PC-3 (cell line): Measurements from ENCODE around the gene GRK6. TPM values are rescaled to one million over a fixed set of nuclear protein-coding genes. Genes with fewer than 3 reads are reported as not detected.
"Not testable (repeated sequence)": the region's sequence is repeated elsewhere in the genome, so short reads cannot be mapped to it uniquely, and the experiment has no call there.

Experiments used
- ATAC-seq: fragments of 200-7000 bp; cut with Tn5 transposase; 2 replicates; pipeline ENCODE4 v1.9.1; 2020; ENCODE audit warnings: mild to moderate bottlenecking, moderate library complexity
- BruUV-seq: library from RNA; stranded (reverse); fragments of 400-500 nt; replicated peaks from 2 replicates; lab custom pipeline; 2021; lab: Mats Ljungman, UMichigan
- CTCF ChIA-PET: fragments of 300-600 bp; sonication (Branson Sonifier 250); formaldehyde crosslinking; loops from one replicate; lab custom pipeline; 2022; ENCODE audit warnings: antibody characterized with exemption; lab: Charles Lee
- POLR2A ChIA-PET: fragments of 300-600 bp; sonication (Branson Sonifier 250); formaldehyde crosslinking; loops from one replicate; lab custom pipeline; 2022; ENCODE audit warnings: antibody characterized with exemption; ENCODE audit not compliant: unreplicated experiment; lab: Charles Lee
- DNase-seq: peaks from one replicate; pipeline ENCODE4 v3.0.0-alpha.2; 2015
- H2AFZ ChIP-seq: fragments of 300-600 bp; sonication (generic); 2 replicates; pipeline ENCODE4 v1.6.0; 2016; ENCODE audit warnings: antibody characterized with exemption, low read length
- H3F3A ChIP-seq: fragments of 300-600 bp; sonication (generic); one replicate; pipeline ENCODE4 v1.6.0; 2017; ENCODE audit warnings: antibody characterized with exemption, low read length, control low read depth, mild to moderate bottlenecking; ENCODE audit not compliant: unreplicated experiment
- H3K27ac ChIP-seq: fragments of 300-600 bp; sonication (generic); 2 replicates; pipeline ENCODE4 v1.5.1; 2016; ENCODE audit warnings: mild to moderate bottlenecking, low read length
- H3K27me3 ChIP-seq: fragments of 300-600 bp; sonication (generic); 2 replicates; pipeline ENCODE4 v1.6.1; 2016; ENCODE audit warnings: low read length, mixed read lengths
- H3K36me3 ChIP-seq: fragments of 300-600 bp; sonication (generic); 2 replicates; pipeline ENCODE4 v1.6.1; 2016; ENCODE audit warnings: low read depth, mixed run types, low read length, mixed read lengths
- H3K4me1 ChIP-seq: fragments of 300-600 bp; sonication (generic); 2 replicates; pipeline ENCODE4 v1.5.1; 2016; ENCODE audit warnings: low read length; ENCODE audit not compliant: insufficient read depth
- H3K4me2 ChIP-seq: fragments of 300-600 bp; sonication (generic); 2 replicates; pipeline ENCODE4 v1.6.0; 2016; ENCODE audit warnings: low read length
- H3K4me3 ChIP-seq: fragments of 300-600 bp; sonication (generic); 2 replicates; pipeline ENCODE4 v1.5.1; 2016; ENCODE audit warnings: mild to moderate bottlenecking, low read length, mixed read lengths
- H3K79me2 ChIP-seq: fragments of 300-600 bp; sonication (generic); 2 replicates; pipeline ENCODE4 v1.6.1; 2017; ENCODE audit warnings: low read length, mixed read lengths
- H3K9ac ChIP-seq: fragments of 300-600 bp; sonication (generic); 2 replicates; pipeline ENCODE4 v1.6.0; 2016; ENCODE audit warnings: mild to moderate bottlenecking, low read length
- H3K9me2 ChIP-seq: fragments of 300-600 bp; sonication (generic); replicated peaks from 2 replicates; pipeline ENCODE4 v1.6.1; 2016; ENCODE audit warnings: mixed run types, low read length, mixed read lengths
- H3K9me3 ChIP-seq: fragments of 300-600 bp; sonication (generic); 2 replicates; pipeline ENCODE4 v1.6.1; 2016; ENCODE audit warnings: low read length, mixed read lengths
- H4K20me1 ChIP-seq: fragments of 300-600 bp; sonication (generic); 2 replicates; pipeline ENCODE4 v1.6.1; 2016; ENCODE audit warnings: low read length, mixed read lengths
- EZH2 ChIP-seq: fragments of 300-600 bp; sonication (generic); IDR thresholded peaks from one replicate; pipeline ENCODE4 v1.6.1; 2017; ENCODE audit warnings: antibody characterized with exemption, mild to moderate bottlenecking, low read length; ENCODE audit not compliant: unreplicated experiment
- EZH2phosphoT487 ChIP-seq: fragments of 300-600 bp; sonication (generic); IDR thresholded peaks from 2 replicates; pipeline ENCODE4 v1.6.1; 2018; ENCODE audit warnings: mild to moderate bottlenecking, antibody characterized with exemption, low read length, borderline replicate concordance
- intact Hi-C: fragments of 100-400 bp; cut with micrococcal nuclease; formaldehyde crosslinking; loops from 2 replicates; pipeline ENCODE4 v1.9.0; 2023
- total RNA-seq: library from RNA; depleted of rRNA; stranded (reverse); fragments of >200 nt; gene quantifications from 2 replicates; pipeline ENCODE4 v1.2.3, GENCODE V29; 2014
- TF ChIP-seq, protein P1 (sequence below): fragments of 300-600 bp; sonication (generic); conservative IDR thresholded peaks from 2 replicates; pipeline ENCODE4 v1.5.1; 2017; ENCODE audit warnings: antibody characterized with exemption, low read depth, mild to moderate bottlenecking, low read length

Gene GRK6
- total RNA-seq, 1 experiment from 2014 or later, result 69.9 TPM

GRCh38 chr5:177410575-177410974, 15.9 kb upstream of the GRK6 start:
- Histone ChIP-seq H3K9me3 (no peaks in the 10 kb centered on the region), H3K27me3 (no peaks in the 10 kb centered on the region), H2AFZ (no peak overlapping the region), H3K4me1 (no peaks in the 10 kb centered on the region), H4K20me1 (no peaks in the 10 kb centered on the region), H3K4me3 (no peak overlapping the region), H3K9ac (no peak overlapping the region), H3K79me2 (no peaks in the 10 kb centered on the region), H3F3A (no peaks in the 10 kb centered on the region), H3K27ac (no peak overlapping the region), H3K36me3 (no peaks in the 10 kb centered on the region), H3K9me2 (no peaks in the 10 kb centered on the region), H3K4me2 (no peak overlapping the region)
- TF ChIP-seq, protein P1, sequence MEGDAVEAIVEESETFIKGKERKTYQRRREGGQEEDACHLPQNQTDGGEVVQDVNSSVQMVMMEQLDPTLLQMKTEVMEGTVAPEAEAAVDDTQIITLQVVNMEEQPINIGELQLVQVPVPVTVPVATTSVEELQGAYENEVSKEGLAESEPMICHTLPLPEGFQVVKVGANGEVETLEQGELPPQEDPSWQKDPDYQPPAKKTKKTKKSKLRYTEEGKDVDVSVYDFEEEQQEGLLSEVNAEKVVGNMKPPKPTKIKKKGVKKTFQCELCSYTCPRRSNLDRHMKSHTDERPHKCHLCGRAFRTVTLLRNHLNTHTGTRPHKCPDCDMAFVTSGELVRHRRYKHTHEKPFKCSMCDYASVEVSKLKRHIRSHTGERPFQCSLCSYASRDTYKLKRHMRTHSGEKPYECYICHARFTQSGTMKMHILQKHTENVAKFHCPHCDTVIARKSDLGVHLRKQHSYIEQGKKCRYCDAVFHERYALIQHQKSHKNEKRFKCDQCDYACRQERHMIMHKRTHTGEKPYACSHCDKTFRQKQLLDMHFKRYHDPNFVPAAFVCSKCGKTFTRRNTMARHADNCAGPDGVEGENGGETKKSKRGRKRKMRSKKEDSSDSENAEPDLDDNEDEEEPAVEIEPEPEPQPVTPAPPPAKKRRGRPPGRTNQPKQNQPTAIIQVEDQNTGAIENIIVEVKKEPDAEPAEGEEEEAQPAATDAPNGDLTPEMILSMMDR, result no peak
- TF ChIP-seq EZH2phosphoT487, result no peak
- no peak for TF ChIP-seq EZH2
- ChIA-PET POLR2A (no interaction called here), CTCF (no interaction called here)
- ATAC-seq, result no peak
- intact Hi-C loops, result no loop called here
- BruUV-seq, result no TSS peak
- no peak for DNase-seq

DNA sequence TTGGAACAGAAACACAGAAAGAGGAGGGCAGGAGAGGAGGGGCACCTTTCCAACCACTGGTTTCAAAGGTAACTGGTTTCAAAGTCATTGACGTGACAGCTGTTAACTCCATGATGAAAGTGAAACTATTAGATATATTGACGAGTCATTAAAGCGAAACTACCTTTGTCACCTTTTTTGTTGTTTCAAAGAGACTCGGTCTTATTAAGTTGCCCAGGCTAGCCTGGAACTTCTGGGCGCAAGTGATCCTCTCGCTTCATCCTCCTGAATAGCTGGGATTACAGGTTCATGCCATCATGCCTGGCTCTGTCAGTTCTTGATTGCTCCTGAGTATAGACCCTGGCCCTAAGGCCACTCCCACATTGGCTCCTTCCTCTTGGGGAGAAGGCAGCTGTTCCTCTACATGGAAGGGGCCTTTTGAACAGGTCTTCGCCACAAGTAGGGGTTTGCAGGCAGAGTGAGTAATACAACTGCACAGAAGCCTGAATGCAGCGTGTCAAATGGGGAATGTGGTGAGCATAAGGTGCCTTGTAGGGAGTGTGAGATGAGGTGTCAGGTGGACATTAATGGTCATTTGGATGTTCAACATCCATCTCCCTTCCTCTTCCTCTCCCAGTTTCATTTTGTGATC, 13.8 kb upstream of the GRK6 start:
- no peak overlapping the region for H3K9ac ChIP-seq
- no peak for TF ChIP-seq EZH2phosphoT487
- no peaks in the 10 kb centered on the region for H3F3A ChIP-seq
- no peak overlapping the region for H3K27ac ChIP-seq
- ChIA-PET POLR2A (no interaction called here), CTCF (no interaction called here)
- no peak overlapping the region for H2AFZ ChIP-seq
- no peaks in the 10 kb centered on the region for H3K9me2 ChIP-seq
- no peak for DNase-seq
- no peaks in the 10 kb centered on the region for H3K4me1 ChIP-seq
- intact Hi-C loops, result no loop called here
- H4K20me1 ChIP-seq, result no peaks in the 10 kb centered on the region
- H3K4me2 ChIP-seq, result no peak overlapping the region
- no peaks in the 10 kb centered on the region for H3K36me3 ChIP-seq
- H3K27me3 ChIP-seq, result no peaks in the 10 kb centered on the region
- no peak overlapping the region for H3K4me3 ChIP-seq
- H3K79me2 ChIP-seq, result no peaks in the 10 kb centered on the region
- BruUV-seq, result no TSS peak
- H3K9me3 ChIP-seq, result no peaks in the 10 kb centered on the region
- no peak for ATAC-seq

- no peaks in the 10 kb centered on the region for H3K27me3 ChIP-seq
- no peaks in the 10 kb centered on the region for H3K4me1 ChIP-seq
- no peaks in the 10 kb centered on the region for H3K36me3 ChIP-seq
- no peak for TF ChIP-seq EZH2
- TF ChIP-seq, protein P1, result no peak
- TF ChIP-seq EZH2phosphoT487, result no peak
- H3K9me2 ChIP-seq, result no peaks in the 10 kb centered on the region
- H3K79me2 ChIP-seq, result no peaks in the 10 kb centered on the region
- BruUV-seq, result no TSS peak
- no peak overlapping the region for H3K4me3 ChIP-seq
- H3K4me2 ChIP-seq, result no peak overlapping the region
- no peaks in the 10 kb centered on the region for H3F3A ChIP-seq
- H3K9ac ChIP-seq, result no peak overlapping the region
- ChIA-PET POLR2A (no interaction called here), CTCF (no interaction called here)
- no peak overlapping the region for H3K27ac ChIP-seq
- H2AFZ ChIP-seq, result no peak overlapping the region
- ATAC-seq (no peak), DNase-seq (no peak)
- intact Hi-C loops, result no loop called here
- H4K20me1 ChIP-seq, result no peaks in the 10 kb centered on the region
- H3K9me3 ChIP-seq, result no peaks in the 10 kb centered on the region
Observed at GRCh38 chr5:177414481-177414880, 12.0 kb upstream of the GRK6 start.

- H3K4me1 ChIP-seq, ATAC-seq, H3K9me2 ChIP-seq, BruUV-seq, H3K36me3 ChIP-seq, H3F3A ChIP-seq, CTCF ChIA-PET, H3K27me3 ChIP-seq, intact Hi-C loops, H4K20me1 ChIP-seq, DNase-seq, H3K4me3 ChIP-seq, H2AFZ ChIP-seq, H3K4me2 ChIP-seq, H3K9ac ChIP-seq, H3K27ac ChIP-seq, H3K9me3 ChIP-seq, H3K79me2 ChIP-seq, POLR2A ChIA-PET: not testable (repeated sequence)
Observed at GRCh38 chr5:177417081-177417480, 9.4 kb upstream of the GRK6 start.
